Lower leg skin (tissue), 4 donors: ENCODE results near the gene ELAC1. TPM values are rescaled to one million over a fixed set of nuclear protein-coding genes. Genes with fewer than 3 reads are reported as not detected.

Source experiments
- DNase-seq, 2 donors: peaks; one replicate each; pipeline ENCODE4 v3.0.0-alpha.2; 2019; ENCODE audit warnings: low spot score in 2 of 2
- H3K4me3 ChIP-seq: fragments of 200-600 bp; sonication (generic); 2 replicates; pipeline ENCODE4 v1.5.1; 2017; ENCODE audit warnings: mild to moderate bottlenecking, low read depth; ENCODE audit not compliant: poor library complexity, severe bottlenecking
- CTCF ChIP-seq, 3 donors: fragments of 450-650 bp; IDR thresholded peaks; one replicate each; pipeline ENCODE4 v1.5.1; 2016; ENCODE audit warnings: antibody characterized with exemption in 3 of 3, mild to moderate bottlenecking in 3 of 3, moderate library complexity in 2 of 3
- POLR2A ChIP-seq, 2 donors: fragments of 450-650 bp; IDR thresholded peaks; one replicate each; pipeline ENCODE4 v1.6.1; 2016 to 2017; ENCODE audit warnings: antibody characterized with exemption in 2 of 2, mild to moderate bottlenecking in 1 of 2, moderate library complexity in 1 of 2
- WGBS, 2 donors: methylation state at CpG; one replicate each; pipeline ENCODE4 v1.1.5; 2018; 5-methylcytosine and 5-hydroxymethylcytosine counted together
- intact Hi-C: fragments of 100-400 bp; cut with DNase I; formaldehyde crosslinking; loops from one replicate; pipeline ENCODE4 v1.15.0; 2023; ENCODE audit warnings: low total_unique reads
- total RNA-seq, 4 donors: library from RNA; depleted of rRNA; stranded (reverse); fragments of >200 nt; gene quantifications; one replicate each; pipeline ENCODE4 v1.1.0, GENCODE V29; 2016

Gene ELAC1
- total RNA-seq, 4 donors from 2014 or later: 4.1 to 11.6 (median 8.3) TPM

DNA sequence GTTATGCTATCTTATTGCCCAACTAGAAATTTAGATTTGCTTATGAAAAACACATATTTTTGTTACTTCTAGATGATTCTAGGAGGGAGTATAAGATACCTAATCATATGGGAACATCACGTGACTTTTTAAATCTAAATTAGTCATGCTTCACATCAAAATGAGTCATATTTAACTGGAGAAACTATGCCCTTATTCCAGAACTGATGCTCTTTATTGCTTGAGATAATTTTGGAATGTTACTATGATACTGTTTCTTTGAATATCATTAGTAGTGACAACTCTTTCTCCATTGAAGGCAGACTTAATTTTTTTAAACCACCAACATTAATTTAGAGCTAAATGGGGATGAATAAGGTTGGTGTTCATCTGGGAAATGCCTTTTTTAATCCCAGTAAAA lies 19.9 kb upstream of the ELAC1 start:
- no peak overlapping the region for H3K4me3 ChIP-seq
- intact Hi-C loops: no loop called here
- WGBS, 2 donors: 43 to 46% methylated on average over 1 of the region's 1 CpG
- TF ChIP-seq CTCF (IDR thresholded peaks at IDR 0.05): no peak
- TF ChIP-seq POLR2A (IDR thresholded peaks at IDR 0.05): no peak
- DNase-seq: no peak

DNA sequence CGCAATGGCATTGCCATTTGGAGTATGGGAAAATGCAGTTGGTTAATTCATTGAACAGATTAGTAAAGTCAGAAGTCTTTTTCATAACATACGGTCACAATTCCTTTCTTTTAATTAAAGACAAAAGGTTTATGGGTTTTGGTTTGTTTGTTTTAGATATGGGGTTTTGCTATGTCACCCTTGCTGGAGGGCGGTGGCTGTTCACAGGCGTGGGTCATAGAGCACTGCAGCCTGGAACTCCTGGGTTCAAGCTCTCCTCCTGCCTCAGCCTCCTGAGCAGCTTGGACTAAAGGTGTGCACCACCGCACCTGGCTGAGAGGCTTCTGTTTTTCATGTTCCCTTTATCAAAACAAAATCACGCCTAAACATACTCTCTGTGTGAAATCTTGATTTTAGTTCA lies 18.7 kb upstream of the ELAC1 start:
- intact Hi-C loops: no loop called here
- H3K4me3 ChIP-seq: no peak overlapping the region
- DNase-seq: no peak
- 96 to 98% methylated on average over 6 of the region's 6 CpGs for WGBS, 2 donors
- TF ChIP-seq CTCF (IDR thresholded peaks at IDR 0.05) (no peak), POLR2A (IDR thresholded peaks at IDR 0.05) (no peak)

GRCh38 chr18:50950626-50951025 lies 17.2 kb upstream of the ELAC1 start:
- H3K4me3 ChIP-seq: no peak overlapping the region
- 79 to 88% methylated on average over 4 of the region's 4 CpGs for WGBS, 2 donors
- no peak for DNase-seq
- intact Hi-C loops: no loop called here
- TF ChIP-seq CTCF (IDR thresholded peaks at IDR 0.05) (no peak), POLR2A (IDR thresholded peaks at IDR 0.05) (no peak)

- WGBS, 2 donors: 85 to 92% methylated on average over 3 of the region's 3 CpGs
- intact Hi-C loops: no loop called here
- TF ChIP-seq POLR2A (IDR thresholded peaks at IDR 0.05) (no peak), CTCF (IDR thresholded peaks at IDR 0.05) (no peak)
- no peak overlapping the region for H3K4me3 ChIP-seq
- no peak for DNase-seq
Observed at GRCh38 chr18:50953822-50954221, 14.0 kb upstream of the ELAC1 start.

DNA sequence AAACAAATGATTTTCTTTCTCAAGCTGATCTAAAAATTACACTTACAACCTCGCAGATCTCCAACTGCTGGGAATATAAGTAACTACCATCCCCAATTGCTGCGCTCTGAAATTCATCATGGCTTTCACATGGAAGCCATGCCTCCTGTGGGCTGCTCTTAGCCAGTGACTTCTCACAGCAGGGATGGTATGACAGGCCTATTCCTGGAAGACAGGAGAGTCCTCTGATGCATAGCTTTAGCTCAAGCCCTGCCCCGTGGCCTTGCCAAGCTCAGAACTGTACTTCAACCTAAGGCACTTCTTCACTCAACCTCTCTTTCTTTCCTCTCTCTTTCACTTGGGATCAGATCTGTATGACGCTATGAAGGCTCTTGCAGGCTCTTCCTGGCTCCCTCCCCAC lies 12.6 kb upstream of the ELAC1 start:
- no peak for DNase-seq
- TF ChIP-seq CTCF (IDR thresholded peaks at IDR 0.05) (no peak), POLR2A (IDR thresholded peaks at IDR 0.05) (no peak)
- 89 to 92% methylated on average over 4 of the region's 4 CpGs for WGBS, 2 donors
- intact Hi-C loops: no loop called here
- H3K4me3 ChIP-seq: no peak overlapping the region

DNA sequence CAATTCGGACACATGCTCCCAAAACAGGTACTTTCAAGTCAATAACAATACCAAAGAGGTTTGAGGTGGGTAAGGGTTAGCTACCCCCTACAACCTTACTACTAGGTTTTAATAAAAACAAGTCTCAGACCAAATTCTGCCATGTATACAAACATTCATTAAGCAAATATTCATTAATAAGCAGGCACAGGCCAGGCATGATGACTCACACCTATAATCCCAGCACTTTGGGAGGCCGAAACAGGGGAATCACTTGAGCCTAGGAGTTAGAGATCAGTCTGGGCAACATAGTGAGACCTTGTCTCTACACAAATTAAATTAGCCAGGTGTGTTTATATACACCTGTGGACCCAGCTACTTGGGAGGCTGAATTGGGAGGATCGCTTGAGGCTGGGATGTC lies 11.7 kb upstream of the ELAC1 start:
- H3K4me3 ChIP-seq: no peak overlapping the region
- DNase-seq: no peak
- WGBS, 2 donors: 81 to 87% methylated on average over 3 of the region's 3 CpGs
- TF ChIP-seq POLR2A (IDR thresholded peaks at IDR 0.05): no peak
- TF ChIP-seq CTCF (IDR thresholded peaks at IDR 0.05): no peak
- intact Hi-C loops: no loop called here
